EL (cell line): ENCODE results near the gene ASTN2.
A peak's percentile ranks its signal among the peaks of the same experiment; 100 is the strongest.
"Not testable (repeated sequence)": the region's sequence is repeated elsewhere in the genome, so short reads cannot be mapped to it uniquely, and the experiment has no call there.

Source experiments
- DNase-seq: peaks from one replicate; pipeline ENCODE4 v3.0.0-alpha.2; 2016

The ASTN2 gene

DNA sequence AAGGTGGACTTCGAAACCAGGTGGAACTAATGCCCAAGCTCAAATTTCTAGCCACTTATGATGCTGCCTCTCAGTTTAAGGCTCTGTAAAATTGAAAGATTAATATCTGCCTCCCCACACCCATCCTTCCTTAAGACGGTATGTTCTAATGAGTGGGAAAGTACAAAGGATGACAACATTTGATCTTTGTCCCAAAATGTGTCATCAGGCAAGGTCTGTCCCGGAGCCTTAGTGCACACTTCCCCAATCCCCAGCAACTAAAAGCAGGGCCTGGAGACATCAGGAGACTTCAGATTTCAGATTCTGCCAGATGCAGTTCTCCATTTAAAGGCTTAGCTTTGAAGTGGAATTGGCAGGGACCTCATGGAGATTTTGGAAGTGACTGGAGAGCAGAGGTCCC, 316.5 kb downstream of the ASTN2 start:
- no peak for DNase-seq

DNA sequence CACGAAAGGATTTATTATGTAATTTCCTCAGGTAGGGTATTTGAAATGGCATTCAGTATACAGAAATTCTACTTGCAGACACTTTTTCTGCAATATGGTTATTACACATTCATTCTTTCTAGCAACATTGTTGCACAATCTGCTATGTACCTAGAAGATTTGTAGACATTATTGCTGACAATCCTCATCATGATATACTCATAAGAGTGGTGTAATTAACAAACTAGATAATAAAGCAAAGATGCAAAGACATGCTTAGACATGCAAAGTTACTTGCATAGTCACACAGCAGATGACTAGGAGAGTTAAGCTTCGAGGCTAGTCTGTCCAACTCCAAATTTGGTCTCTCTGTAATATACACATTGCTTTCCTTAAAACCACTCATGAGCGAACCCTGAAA, 317.1 kb downstream of the ASTN2 start:
- no peak for DNase-seq

DNA sequence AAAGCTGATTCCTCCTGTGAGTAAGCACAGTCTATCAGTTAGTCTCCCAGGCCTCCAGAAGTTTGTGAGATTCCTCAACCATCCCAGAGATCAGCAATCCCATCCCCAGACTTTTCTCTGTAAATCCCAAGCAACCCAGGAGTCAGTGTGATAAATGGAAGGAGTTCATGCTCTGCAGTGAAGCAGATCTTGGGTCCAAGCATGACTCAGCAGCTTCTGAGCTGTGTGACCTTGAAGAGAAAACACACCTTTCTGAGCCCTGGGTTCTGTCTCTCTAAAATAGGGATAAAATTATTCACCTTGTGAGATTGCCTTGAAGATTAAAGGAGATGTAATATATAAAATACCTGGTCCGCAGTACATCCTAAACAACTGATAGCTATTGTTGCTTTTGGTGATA, 318.7 kb downstream of the ASTN2 start:
- DNase-seq, result no peak

DNA sequence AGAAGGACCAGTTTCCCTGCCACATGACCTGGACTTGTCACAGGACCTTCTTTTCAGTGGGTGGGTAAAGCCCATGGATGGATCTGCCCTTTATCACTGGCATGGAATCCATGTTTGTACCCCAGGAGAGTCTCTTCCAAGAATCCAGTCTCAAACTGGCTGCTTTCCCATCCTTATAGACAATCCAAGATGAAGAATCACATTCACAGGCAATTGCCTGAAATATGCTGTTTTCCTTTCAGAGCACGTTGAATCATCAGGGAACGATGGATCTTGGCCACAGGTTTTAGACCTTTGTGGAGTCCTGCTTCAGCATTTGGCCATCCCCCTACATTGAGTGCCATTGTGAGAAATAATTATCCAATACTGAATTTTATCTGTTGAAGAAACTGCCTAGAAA, 319.8 kb downstream of the ASTN2 start:
- DNase-seq, result peak; percentile 29

DNA sequence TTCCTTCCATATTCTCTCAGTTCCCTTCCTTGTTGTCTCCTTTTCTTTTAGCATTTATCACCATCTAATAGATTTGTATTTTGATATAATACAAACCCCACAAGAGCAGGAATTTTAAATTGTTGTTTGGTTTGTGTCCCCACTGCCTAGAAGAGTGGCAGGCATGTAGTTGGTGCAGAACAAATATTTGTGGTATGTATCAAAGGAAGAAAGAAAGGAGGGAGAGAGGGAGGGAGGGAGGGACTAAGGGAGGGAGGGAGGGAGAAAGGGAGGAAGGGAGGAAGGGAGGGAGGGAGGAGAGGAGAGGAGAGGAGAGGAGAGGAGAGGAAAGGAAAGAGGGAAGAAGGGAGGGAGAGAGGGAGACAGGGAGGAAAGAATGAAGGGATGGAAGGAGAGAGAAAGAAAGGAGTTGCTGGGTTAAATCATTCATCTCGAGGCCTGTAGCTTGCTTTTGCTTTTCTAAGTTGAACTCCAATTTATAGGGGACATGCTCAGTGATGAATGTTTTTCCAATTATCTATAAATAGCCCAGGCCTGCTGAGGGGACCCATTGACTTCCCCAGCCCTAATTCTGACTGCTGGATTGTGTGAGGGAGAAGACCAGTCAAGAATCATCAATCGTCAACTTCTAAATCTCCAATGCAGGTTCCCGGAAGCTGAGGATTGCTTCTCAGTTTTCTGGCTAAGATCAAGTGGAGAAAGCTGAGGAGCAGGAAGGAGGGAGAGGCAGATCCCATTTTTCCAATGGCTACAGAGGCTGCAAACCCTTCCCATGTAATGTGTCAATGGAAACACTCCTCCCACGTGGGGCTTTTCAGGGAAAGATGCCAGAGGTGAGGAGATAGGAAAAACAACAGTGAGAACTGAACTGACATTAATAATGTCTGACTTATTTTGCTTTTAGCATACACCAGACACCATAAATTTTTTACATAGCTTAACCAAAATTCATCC, 320.7 kb downstream of the ASTN2 start:
- peak; percentile 43 for DNase-seq

DNA sequence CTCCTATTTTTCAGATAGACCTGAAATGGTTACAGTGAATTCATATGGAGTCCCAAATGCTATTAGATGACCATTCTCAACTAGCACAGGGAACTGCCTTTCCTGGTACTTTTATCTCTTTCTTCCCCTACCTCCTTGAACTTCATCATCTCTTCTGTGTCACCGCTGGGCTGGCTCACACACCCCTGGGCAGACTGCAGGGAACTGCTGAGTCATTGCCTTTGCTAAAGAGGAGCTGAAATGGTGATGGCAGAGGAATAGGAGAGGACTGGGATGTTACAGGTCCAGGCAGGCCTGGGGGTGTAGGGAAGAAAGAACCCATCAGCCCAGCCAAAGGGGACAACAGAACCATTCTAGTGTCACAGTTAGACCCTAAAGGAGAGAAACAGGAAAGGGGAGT, 322.3 kb downstream of the ASTN2 start:
- peak; percentile 38 for DNase-seq

DNA sequence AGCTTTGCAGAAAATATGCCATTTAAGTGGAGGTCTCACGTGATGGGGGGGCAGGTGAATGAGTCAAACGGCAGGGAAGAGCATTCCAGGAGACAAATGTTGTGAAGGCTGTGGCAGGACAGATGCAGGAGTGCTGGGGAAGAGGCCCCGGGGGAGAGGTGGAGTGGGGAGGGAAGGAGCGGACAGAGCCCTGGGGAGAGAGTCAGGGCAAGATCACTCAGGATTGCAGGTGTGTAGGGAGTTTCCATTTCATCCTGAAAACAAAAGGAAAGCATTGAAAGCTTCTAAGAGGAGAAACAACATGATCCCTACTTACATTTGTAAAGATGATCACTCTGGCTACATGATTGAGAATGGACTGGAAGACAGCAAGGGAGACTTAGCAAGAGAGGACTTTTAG, 323.3 kb downstream of the ASTN2 start:
- no peak for DNase-seq

DNA sequence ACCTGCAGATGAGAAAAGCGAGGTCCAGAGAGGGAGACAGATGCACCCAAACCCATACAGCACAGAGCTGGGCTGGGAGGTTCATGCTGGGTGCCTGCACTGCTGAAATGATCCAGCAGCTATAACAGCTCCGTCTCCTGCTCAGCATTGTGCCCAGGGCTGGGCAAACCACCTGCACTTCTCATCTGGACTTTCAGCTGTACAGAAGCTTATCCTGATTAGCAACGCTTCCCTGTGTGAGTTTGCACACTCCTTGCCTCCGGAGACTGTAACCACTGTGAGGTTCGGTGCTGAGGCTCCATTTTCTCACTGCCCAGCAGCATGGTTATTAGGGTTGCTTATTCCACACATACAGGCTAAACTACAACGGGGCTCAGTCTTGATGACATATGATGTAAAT, 326.1 kb downstream of the ASTN2 start:
- no peak for DNase-seq

DNA sequence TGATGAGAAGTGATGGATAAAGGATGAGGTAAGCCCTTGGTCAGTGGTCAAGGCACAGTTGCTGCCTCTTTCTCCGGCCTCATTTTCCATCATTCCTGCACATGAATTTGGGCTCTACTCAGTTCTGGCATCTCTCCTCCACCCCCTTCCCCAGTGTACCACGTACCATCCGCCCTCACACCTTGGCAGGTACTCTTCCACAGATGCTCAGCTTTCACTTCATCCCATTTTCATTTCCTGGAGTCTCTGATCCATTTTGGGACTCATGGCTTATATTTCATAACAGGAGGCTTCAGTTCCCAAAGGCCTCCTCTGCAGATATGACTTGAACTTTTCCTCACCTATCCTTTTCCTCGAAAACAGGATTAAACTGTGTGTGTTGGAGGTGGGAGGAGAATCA, 326.7 kb downstream of the ASTN2 start:
- no peak for DNase-seq

DNA sequence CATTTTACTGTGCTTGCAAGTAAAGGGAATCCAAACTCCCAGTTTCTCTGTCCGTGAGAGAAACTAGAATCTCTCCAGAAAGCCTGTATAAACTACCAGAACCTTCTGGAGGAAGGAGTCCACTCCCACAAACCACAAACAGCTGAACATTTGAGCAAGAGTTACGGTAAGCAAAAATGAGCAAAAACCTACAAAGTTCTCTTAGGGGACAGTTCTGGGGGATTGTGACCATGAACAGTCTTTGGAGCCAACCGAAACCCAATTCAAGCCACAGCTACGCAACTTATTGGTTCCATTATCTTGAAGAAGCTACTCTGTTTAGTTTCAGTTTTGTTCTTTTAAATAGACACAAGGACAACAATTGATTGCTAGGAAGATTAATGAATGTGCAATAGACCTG, 330.6 kb downstream of the ASTN2 start:
- no peak for DNase-seq

DNA sequence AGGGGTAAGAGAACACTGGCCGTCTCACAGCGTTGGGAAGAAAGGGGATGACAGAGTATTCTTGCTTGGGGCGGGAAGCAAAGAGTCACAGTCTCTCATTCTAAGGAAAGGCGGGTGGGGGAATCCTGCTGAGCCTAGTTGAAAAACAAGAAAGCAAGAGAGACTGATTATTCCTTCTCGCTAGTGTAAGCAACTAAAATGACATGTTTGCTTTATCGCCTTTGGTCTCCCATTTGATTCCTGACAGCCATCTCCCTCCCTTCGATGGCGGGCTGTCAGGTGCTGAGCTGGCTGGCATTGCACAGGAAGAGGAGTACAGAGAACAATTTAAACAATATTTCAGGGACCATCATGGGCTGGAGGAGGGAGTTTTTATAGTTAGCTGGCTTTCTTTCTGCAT, 331.3 kb downstream of the ASTN2 start:
- DNase-seq, result no peak

DNA sequence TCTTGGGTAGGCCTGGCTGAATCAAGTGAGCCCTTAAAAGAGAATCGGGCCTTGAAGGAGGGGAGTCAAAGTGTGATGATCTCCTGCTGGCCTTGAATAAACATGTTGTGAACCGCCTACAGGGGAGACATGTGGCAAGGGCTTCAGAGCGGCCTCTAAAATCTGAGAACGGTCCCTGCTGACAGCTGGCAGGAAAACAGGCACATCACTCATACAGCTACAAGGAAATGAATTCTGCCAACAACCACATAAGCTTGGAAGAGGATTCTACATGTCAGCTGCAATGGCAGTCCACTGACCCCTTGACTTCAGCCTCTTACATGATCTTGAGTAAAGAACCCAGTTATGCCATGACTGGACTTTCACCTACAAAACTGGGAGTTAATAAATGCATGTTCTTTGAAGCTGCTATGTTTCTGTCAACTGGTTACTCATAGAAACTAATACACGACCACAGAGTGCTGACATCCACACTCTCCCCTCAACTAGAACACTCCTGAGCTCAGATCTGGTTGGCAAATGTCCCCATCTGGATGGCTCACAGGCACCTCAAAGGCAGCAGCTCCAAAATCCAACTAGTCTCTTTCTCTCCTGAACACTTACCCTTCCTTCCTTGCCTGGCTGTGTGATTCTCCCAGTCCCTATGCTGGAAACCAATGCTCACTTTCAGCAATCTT, 333.1 kb downstream of the ASTN2 start:
- no peak for DNase-seq

DNA sequence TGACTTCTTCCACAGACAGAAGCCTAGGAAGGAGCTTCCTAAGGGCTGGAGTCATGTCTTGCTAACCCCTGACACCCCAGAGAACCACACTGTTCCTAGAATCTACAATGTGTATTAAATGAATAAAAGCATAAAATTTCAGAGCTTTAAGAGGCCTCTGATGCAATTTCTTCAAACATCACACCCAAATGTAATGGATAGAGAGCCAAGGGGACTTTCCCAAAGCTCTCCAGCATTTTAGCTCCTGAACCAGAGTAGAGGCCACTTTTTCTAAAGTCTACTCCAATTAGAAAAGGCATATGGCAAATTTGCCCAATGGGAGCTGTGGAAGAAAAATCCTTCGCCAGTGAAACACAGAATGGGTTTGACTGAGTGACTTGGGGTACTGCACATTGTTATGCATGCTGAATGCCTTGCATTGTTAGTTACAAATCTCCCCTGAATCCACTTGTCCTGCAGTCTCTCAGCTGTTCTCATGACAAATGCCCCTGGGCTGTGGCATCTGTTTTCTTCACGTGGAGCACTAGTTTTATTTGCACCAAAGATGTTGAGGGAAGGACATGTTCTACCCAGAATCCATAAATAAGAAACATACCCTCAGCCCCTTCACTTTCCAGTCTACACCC, 334.0 kb downstream of the ASTN2 start:
- DNase-seq, result no peak

DNA sequence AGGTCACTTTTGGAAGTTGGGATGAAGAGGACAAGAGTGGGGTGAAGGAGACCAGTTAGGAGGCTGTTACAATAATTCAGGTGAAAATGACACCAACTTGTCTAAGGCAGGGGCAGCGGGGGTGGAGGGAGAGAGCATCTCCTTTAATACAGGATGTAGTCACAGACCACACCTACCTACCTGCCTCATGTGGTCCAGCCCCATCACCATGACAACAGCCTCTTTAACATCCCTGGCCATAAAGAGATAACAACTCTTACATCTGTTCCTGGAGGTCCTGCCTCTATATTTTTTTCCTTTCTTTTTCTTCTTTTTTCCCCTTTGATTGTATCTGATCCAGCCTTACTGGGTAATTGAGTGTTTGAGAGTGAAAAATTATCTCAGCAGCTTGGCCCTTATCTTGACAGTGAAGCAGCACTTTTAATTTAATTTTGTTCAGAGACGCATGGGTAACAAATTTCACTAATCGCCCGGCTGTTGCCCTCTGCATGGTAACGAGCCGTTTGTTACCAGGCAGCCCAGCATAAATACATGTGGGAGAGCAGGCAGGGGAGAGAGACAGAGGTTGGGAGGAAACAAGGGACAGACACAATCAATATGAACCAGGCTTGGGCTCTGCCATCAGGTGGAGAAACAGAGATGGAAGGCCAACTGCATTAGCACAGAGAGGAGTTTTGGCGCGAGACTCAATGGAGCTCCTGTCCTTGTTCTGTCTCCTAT, 338.1 kb downstream of the ASTN2 start:
- DNase-seq, result no peak

DNA sequence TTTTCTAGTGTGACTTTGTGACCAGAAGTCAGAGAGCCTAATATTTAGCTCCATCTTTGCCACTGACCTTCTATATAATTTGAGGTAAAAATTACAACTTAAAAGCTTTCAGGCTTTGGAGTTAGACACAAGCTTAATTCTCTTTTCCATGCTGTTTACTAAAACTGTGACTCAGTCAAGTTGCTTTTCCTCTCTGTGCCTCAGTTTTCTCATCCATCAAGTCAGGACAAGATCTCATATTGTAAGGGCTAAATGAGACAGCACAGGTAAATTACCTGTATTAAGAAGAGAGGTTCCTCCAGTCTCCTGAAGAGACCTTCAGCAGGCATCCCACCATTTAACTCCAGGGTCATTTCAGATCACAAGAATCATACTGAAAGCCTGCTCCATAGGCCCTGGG, 339.2 kb downstream of the ASTN2 start:
- DNase-seq, result no peak

DNA sequence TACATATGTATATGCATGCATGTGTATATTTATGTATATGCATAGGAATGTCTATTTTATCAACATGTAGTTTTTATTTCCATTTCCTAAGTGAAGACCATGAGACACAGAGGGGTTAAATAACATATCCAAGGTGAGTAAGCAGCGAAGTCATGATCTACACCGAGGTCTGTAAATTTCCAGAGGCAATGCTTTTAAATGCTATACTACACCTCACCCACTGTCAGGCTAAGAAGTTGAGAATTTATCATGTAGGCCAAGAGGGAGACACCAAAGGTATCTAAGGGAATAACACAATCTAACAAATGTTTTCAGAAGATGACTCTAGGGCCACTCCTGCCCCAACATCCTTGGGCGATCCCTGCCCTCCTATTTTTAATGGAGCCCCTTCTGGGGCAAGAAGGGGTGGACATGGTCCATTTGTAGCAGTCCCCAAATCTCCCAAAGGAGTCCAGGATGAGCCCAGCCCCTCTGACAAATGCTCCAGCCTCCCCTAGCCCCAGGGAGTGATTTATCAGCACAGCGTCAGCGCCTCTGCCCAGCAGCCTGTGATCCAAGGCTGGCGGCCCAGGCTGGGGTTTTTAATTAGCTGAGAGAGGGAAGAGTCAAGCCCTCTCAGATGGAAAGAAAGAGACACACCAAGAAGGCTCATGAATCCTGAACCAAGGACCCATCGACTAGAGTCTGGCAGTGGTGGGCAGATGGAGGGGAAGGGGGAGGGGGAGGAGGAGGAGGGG, 339.9 kb downstream of the ASTN2 start:
- DNase-seq, result no peak

DNA sequence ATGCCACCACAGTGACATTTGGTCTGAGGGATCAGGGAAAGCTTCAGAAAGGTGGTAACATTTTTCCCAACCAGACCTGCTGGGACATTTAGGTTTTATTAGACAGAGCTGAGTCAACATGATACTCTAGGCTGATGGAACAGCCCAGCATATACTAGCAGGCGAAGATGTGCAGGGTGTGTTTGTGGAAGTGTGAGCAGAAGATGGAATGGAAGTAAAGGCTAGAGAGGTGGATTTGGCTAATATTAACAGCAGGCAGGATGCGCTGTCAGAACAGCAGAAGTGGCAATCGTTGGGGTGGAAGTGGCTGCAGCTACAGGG, 340.6 kb downstream of the ASTN2 start:
- DNase-seq, result no peak

DNA sequence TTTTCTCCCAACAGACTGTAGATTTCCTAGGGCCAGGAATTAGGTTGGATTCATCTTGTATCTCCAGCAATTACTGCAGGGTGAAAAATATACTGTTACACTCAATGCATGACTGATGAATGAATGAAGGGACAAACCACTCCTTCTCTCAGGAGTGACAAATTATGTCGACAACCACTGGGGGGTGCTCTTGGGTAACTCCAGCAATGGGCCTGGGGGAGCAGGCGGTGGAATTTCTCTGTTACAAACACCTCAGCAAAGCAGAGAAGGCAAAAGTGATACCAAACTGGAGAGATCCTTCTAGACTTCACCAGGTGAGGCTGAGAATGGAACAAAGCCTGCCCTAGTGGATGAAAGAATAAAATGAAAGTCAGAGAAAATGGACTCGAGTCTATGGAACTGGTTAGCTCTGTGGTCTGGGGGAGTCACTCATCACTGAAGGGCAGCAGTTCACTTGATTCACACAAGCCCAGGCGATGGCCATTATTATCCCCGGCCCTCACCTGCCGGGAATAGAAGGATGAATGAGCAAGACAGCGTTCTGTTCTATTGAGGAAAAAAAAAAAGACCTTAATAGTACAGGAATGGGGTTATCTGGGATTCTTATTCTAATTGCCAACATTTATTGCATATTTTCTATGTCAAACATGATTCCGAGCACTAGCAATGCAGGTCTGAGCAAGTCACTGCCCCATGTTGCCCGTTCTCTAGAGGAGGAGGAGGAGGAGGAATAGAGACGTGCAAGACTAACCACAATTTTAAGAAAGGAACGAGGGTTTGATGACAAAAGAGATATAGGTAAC, 341.1 kb downstream of the ASTN2 start:
- DNase-seq, result peak; percentile 23

DNA sequence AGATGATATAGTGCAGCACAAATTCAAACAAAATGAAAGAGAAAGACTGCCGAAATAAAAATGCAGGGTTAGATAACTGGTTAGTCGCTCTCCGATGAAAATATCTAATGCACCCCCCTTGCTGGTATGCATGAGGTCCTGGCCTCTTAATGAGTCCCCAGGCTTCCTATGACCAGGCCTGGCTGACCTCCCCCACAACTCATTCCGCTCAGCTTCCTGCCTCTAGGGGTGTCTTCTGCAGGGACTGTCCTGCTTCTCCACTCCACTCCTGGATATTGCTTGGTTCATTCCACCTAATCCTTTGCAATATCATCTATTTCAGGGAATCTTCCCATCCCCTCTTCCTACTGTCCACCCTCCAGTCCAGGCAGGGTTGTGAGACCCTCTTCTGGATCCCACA, 341.8 kb downstream of the ASTN2 start:
- no peak for DNase-seq

DNA sequence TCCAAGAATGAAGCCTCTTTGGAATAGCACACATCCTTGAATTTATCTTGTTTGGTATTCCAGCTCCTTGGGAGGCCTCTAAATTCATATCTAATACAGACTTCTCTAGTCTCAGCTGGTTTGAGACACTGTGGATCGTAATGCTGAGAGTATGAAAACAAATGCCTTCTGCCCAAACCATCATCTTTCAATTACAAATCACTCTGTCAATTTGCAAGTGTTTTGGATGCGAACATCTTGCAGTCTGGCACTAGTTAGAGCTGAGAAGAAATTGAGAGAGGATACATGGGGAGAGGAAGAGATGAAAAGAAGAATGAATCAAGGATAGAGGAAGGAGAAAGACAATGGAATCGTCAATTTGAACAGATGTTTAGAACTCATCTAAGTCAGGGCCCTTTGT, 342.6 kb downstream of the ASTN2 start:
- no peak for DNase-seq

DNA sequence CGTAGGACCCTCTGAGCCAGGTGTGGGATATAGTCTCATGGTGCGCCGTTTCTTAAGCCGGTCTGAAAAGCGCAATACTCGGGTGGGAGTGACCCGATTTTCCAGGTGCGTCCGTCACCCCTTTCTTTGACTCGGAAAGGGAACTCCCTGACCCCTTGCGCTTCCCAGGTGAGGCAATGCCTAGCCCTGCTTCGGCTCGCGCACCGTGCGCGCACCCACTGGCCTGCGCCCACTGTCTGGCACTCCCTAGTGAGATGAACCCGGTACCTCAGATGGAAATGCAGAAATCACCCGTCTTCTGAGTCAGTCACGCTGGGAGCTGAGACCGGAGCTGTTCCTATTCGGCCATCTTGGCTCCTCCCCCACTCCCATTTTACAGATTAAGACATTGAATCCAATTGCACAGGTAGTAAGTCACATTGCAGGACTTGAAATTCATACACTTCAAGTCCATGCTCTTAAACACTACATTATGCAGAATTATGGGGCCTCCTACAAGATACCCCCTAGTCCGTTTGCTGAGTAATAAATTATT, 343.1 kb downstream of the ASTN2 start:
- DNase-seq, result not testable (repeated sequence)
